Tibial nerve (tissue), 4 donors: ENCODE results near the gene AGPS.
"Not testable (repeated sequence)": the region's sequence is repeated elsewhere in the genome, so short reads cannot be mapped to it uniquely, and the experiment has no call there.

Source experiments
- CTCF ChIP-seq, 5 experiments: fragments of 200-600 bp in 3 of 5; fragments of 450-650 bp in 2 of 5; sonication (generic) in 3 of 5; IDR thresholded peaks; one replicate each; pipeline ENCODE4 v1.5.1; 2016 to 2019; ENCODE audit warnings: antibody characterized with exemption in 5 of 5, mild to moderate bottlenecking in 3 of 5, moderate library complexity in 2 of 5
- EP300 ChIP-seq, 2 donors: sonication (generic); formaldehyde crosslinking; IDR thresholded peaks; one replicate each; pipeline ENCODE4 v1.6.1; 2017; ENCODE audit warnings: antibody characterized with exemption in 2 of 2, mild to moderate bottlenecking in 1 of 2
- POLR2A ChIP-seq, 2 donors: fragments of 450-650 bp; IDR thresholded peaks; one replicate each; pipeline ENCODE4 v1.6.1; 2017; ENCODE audit warnings: antibody characterized with exemption in 2 of 2, mild to moderate bottlenecking in 2 of 2, moderate library complexity in 2 of 2

GRCh38 chr2:177410629-177411028 lies 18.1 kb downstream of the AGPS start:
- not testable (repeated sequence) for TF ChIP-seq CTCF, POLR2A, EP300 (IDR thresholded peaks at IDR 0.05)
